ENCODE data around the gene ATXN2.

The ATXN2 gene

GRCh38 chr12:111447571-111448265 is 151.4 kb downstream of the ATXN2 start:
- DNase-seq = no peak

- DNase-seq = no peak
Measured at GRCh38 chr12:111446631-111447570, 152.2 kb downstream of the ATXN2 start.

DNA sequence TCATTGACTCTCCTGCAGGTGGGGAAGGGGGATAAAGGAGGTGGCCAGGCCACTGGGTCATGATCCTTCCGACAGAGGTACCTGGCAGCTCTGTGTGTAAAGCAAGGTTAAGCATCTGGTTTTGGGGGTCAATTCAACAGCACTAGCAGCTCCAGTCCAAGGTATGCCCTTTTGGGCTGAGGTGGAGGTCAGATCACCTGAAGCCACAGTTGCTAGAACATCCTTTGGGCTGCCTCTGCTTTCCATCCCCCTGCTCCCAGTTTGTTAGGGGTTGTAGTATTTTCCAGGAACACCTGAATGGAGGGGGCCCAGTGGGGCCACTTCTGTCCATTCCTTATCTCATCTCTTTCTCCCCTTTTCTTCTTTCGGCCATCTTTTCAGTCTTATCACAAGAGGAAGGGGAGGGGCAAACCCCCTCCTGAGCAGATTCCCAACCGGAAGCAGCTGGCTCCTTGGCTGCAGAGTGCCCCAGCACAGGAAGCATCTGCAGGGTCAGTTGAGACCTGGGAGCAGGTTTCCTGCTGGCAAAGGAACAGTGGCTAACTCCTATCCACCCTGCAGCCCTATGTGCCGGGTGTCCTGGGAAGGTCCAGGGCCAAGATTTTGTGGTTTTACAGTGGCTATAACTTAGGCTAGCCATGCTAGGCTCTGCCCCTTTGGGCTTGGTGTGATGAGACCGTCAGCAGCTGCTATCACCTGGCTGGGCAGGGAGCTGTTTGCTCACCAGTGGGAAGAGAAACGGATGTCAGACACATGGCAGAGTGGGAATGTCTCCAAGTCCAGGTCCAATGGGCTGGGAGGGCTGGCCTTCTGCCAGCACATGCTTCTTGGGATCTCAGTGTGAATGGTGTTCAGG is 153.2 kb downstream of the ATXN2 start:
- no peak for DNase-seq

- DNase-seq = peak; percentile 75
Measured at GRCh38 chr12:111444925-111445725, 154.0 kb downstream of the ATXN2 start.

GRCh38 chr12:111444314-111444924 is 154.7 kb downstream of the ATXN2 start:
- DNase-seq = no peak

DNA sequence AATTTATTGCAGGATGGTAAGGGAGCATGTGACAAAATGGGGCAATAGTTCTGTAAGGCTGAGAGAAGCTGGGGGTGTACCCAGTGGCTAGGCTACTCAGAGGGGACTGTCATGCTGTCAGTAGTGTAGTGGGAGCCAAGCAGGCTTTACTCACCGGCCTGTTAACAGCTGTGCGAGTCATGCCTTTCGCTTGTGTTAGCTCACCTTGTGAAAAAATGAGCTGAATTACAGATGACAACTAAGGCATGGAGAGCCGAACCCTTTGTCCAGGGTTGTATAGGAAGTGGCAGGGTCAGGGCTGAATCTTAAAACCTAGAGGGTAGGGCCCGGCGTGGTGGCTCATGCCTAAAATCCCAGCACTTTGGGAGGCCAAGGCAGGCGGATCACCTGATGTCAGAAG is 155.5 kb downstream of the ATXN2 start:
- DNase-seq = no peak

- DNase-seq = no peak
Measured at GRCh38 chr12:111443086-111443485, 156.0 kb downstream of the ATXN2 start.

DNA sequence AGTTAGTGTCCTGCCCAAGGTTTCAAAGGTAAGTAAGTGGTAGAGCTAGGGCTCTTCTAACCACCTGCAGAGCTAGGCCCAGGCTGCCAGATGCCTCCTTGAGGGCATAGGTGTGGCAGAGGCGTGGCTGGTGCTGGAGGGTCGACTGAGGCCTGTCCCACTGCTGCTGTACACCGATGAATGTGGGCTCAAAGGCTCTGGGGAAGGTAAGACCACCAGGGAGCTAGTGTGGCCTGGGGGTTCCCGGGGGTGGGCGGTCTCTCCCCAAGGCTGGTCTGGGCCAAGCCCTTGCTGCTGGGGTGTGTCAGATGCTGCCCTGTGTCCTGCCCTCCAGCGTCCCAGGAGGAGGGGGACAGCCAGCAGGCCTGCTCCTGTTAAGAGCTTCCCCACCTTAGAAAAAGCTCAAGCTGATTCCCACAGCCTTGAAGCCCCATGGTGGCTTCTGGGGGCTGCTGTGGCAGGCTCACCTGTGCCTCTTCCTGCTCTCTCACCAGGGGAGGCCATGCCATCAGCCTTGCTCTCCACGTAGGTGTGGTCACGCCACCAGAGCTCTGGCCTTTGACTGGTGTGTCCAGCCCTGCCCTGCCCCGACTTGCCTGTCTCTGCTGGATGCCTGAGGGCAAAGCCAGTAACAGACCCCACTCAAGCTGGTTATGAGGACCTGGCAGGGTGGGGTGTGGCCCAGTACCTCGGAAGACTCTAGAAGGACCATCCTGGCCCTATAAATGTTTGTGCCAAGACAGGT is 156.6 kb downstream of the ATXN2 start:
- DNase-seq = no peak

- DNase-seq = no peak
Measured at GRCh38 chr12:111441107-111441928, 157.8 kb downstream of the ATXN2 start.

DNA sequence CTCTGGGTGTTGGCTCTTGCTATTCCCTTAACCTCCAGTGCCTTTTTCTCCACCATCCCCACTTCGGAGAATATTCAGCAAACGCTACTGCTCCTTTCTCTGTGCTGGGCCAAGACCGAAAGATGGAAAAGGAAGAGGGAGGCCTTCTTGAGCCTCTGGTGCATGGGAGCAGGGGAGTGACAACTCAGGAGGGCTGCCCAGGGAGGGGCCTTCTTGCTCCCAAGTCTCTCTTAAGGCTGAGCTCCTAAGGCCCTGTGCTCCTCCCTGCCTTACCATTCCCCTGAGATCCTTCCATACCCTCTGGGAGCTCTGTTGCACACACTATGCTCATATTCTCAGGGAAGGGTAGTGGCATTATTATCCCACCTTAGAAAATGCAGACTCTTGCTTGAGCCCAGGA is 158.5 kb downstream of the ATXN2 start:
- DNase-seq = no peak

DNA sequence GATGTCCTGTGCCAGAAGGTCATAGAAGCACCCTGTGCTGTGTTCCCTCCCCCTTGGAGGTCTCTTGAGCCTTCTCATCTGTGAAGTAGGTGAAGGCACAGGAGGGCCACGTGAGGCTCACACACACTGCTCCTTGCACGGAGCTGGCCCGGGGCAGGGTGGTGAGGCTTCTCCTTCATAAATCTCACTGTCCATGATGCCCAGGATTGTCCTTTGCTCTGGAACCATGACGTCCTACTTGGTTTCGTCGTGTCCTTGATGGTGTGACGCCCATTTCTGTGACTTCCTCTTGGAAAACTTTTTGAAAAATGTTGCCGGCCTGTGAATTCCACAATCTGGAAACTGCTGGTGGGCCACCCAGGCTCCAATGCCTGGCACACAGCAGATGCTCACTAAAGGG is 159.0 kb downstream of the ATXN2 start:
- DNase-seq = no peak

GRCh38 chr12:111439657-111440151 is 159.4 kb downstream of the ATXN2 start:
- DNase-seq = no peak

- peak; percentile 54 for DNase-seq
Measured at GRCh38 chr12:111438481-111438880, 160.6 kb downstream of the ATXN2 start.

GRCh38 chr12:111437816-111438454 is 161.2 kb downstream of the ATXN2 start:
- no peak for DNase-seq

DNA sequence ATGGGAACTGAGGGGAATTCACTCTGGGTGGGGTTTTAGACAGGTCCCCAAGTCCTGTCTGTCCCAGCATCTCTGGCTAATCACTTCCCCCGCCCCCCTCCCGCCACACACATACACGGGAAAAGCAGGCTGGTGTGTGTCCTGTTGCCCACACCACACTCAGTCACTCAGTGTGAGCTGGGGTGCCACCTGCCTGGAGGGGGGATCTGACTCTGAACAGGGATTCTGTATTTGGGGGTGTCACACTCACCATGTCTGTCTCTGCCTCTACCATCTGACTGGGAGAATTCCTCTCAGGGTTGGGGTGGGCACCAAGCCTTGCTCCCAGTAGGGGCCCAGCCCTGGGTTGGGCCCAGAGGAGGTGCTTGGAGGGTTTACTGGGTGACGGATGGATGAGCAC is 162.3 kb downstream of the ATXN2 start:
- no peak for DNase-seq

GRCh38 chr12:111436266-111436665 is 162.8 kb downstream of the ATXN2 start:
- DNase-seq = no peak

DNA sequence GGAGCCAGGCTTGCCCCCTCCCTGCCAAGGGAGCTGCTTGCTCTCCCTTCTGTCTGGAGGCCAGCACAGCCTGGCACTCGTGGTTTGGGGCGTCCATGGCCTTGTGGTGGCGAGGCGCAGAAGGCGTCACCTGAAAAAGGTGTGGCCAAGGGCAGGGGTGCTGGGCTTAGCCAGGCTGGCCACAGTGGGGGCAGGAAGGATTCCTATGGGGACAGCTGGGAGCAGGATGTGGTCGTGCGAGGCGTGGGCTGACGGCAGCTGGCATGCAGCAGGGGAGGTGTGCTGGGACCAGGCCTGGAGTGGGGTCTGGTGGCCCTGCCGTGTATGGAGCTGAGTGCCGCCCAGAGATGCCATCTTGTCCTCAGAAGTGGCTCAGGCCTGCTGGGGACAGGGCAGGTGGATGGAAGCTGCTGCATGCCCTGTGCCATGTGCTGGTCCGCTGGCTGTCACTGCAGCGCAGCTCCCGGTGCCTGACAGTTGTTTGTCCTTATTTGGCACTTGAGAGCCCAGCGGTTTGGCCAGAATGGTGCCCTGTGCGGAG is 163.4 kb downstream of the ATXN2 start:
- DNase-seq = no peak

- DNase-seq = peak; percentile 68
Measured at GRCh38 chr12:111434680-111435338, 164.3 kb downstream of the ATXN2 start.

- no peak for DNase-seq
Measured at GRCh38 chr12:111434049-111434448, 165.1 kb downstream of the ATXN2 start.
